Measurements from ENCODE around the gene TTL.
"Not testable (repeated sequence)": the region's sequence is repeated elsewhere in the genome, so short reads cannot be mapped to it uniquely, and the experiment has no call there.

The TTL gene

DNA sequence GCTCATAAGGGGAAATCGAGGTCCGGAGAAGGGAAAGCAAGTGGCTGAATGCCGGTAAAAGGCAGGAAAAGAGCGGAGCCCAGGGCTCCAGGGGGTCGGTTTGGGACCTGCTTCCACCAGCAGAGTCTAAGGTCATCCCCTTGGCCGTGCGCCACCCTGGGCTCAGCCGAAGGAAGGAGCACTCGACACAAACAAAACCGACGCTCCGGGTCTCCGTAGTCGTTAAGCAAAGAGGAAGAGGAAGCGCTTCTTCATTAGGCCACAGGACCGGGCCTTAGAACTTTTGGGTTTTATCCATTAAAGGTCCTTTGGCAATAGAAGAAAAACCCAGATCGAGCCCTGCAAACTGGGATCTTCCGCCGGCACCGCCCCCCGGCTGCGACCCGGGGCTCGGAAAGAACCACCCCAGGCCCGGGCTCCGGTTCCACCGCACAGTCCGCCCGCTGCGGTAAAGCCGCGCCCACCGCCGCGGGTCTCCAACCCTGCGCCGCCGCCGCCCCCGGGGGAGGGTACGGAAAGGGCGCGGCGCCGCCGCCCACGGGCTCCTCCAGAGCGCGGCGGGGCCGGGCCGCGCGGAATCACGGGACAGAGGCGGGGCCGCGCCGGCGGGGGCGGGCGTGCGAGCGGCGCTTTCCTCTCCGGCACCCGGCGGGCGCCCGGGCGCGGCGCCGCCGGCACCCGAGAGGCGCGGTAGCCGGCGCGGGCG is at the start of gene TTL:
TSS of gene TTL (plus strand) at position 629 of the 706 bp plus-strand sequence. CDS start 189 bp downstream, outside the sequence.
- DNase-seq = peak; percentile 82

DNA sequence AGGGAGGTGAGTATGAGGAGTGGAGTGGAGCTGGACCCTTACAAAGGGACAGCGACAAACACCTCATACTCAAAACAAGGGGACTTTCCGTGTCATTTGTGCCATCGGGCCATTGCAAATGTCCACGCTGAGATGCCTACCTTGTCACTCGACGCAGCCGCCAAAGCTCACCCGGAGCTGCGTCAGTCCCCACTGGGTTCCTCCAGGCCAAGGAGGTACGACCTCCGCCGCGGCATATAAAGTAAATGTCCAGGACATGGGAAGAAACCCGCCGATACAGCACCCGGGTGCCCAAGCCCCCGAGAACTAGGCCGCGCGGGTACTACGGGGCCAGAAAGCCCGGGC is 49.6 kb upstream of the TTL start:
- not testable (repeated sequence) for DNase-seq

DNA sequence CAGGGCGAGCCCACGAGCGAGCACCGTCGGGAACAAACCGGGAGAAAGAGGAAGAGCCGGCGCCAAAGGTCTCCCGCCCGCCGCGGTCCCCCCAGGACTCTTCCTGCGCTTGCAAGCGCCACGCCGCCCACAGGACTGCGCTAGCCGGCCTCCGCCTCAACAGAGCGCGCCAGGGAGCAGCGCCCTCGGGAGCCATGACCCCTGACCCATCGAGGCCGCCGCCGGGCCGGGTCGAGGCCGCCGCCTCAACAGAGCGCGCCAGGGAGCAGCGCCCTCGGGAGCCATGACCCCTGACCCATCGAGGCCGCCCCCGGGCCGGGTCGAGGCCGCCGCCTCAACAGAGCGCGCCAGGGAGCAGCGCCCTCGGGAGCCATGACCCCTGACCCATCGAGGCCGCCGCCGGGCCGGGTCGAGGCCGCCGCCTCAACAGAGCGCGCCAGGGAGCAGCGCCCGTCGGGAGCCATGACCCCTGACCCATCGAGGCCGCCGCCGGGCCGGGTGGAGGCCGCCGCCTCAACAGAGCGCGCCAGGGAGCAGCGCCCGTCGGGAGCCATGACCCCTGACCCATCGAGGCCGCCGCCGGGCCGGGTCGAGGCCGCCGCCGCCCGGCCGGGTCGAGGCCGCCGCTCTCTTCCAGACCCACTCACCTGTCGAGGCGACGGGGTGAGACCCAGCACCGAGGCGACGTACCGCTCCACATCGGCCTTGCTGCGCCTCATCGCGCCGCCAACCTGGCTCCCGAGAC is 49.0 kb upstream of the TTL start:
- DNase-seq = not testable (repeated sequence)

DNA sequence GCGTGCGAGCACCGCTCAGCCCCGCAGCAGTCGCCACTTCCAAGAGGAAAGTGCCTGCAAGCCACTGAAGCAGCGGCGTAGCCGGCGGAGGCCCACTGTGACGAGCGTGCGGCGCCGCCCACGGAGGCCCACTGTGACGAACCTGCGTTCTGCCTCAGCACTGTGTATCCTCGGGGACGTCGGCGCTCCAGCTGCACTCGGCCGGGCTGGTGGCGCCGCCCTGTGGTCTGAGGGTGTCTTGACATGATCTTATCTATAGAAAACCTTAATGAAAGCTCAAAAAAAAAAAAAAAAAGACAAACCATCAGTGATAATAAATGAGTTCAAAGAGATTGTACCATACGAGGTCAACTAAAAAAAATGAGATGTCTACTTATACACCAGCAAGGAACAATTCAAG is 48.5 kb upstream of the TTL start, which contains the start of gene RGPD8:
TSS of gene RGPD8 (minus strand) at position 166 of the 400 bp plus-strand sequence. CDS start 192 bp downstream, outside the sequence.
- DNase-seq = peak; percentile 93

DNA sequence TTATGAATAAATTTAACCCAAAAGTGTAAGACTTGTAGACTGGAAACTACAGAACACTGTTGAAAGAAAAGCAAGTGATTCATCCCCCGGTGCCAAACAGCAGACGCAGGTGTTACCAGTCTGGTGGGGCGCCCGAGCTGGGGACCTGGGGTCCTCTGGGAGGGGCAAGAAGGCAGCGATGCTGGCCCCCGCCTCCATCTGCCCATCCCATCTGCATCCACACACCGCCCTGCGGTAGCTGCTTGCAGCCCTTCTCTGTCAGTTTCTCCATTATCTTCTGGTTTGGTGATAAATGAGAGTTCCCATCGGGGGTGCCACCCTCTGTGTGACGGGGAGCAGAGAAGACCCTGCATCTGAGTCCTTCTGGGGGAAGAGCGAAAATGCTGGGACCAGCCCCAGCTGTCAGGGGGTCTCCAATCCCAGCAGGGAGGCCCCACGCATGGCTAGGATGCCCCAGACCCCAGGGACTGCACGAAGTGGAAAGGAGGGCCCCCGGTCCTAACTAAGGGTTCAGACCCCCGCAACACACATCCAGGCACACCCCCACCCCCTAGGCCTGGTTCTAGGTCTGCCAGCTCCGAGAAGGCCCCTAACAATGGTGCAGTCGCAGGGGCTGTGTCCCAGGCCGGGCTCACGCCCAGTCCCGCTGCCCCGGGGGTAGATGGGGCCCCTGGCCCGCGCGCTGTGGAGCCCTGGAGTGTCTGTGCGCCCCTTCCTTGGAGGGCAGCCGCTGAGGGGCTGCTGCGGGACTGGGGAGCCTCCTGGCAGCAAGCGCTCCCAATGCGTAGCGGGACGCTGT is 47.8 kb upstream of the TTL start:
- DNase-seq = no peak

DNA sequence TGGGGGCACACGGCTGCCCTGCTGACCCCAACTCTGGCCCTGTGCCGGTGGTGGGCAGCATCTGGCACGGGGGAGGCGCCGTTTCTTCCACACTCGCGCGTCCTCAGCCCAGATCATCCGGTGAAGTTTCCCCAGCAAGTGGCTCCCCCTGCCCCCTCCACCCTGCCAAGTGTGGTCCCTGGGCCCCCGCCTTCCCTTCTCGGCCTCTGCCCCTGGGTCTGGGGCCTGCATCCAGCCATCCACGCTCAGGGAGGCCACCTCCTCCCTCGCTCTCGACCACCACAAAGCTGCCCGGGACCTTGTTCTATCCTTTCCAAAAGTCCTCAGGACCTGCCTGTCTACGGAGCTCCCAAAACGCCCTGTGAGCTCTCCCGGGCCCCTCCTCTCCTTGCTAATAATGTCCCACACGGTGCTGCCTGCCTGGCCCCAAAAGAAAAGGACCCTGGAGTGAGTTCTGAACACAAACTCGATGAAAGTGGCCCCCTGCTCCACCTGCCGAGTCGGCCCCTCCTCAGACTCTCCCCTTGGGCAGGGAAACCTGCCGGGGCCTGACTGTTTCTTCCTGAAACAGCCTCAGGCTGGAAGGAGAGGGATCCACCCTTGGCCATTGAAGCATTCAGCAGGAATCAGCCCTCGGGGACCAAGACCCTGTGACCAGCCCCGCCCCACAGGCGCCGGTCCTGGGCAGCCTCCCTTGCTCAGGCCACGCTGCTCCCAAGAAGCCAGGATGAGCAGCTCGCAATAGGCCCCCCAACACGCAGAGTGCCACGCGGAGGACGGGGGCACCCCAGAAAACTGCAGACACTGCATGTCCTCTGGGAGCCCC is 46.9 kb upstream of the TTL start:
- DNase-seq = not testable (repeated sequence)

DNA sequence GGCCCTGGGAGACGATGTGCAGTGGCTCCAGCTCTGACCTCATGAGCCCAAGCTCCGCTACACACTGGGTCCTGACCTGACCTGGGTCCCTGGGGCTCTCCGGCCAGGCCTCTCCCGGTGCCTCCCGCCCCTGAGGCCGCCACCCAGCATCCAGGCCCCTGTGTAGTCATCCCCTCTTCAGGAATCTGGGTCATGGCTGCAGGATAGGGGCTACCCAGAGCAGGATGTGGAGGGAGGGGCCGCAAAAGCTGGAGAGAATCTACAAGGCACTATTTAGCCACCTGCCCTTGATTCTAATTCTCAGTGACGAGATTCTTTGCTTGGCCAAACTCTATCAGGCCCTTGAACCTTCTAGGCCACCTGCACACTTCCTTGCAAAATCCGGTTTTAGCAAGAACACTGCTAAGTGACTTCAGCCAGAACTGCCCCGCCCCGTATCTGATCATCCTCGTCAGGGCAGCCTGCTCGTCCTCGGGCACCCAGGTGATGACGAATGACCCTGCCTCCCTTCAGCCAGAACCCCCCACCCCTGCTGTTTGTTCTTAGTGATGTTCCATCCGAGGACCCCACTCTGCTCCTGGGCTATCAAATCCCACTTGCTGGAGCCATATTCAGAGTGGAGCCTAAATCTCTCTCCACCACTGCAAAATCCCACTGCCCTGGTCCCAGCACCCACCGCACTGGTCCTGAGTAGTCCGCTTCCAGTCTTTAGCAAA is 46.1 kb upstream of the TTL start:
- DNase-seq = not testable (repeated sequence)

DNA sequence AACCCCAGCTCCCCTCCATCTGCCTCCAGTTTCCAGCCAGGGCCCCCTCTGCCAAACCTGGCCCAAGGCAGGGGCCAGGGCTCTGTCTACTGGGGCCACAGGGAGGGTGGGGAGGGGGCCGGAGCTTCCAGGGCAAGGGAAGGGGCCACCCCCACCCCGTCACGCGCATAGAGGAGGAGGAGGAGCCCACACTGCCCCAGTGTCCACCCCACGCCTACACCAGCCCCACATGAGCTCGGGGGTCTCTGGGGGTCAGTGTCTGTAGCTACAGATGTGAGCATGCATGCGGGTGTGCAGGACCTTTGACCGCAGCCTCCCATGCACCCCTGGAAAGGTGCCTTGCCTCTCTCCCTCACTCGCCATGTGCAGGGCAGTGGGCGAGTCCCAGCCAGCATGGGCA is 45.0 kb upstream of the TTL start:
- DNase-seq = not testable (repeated sequence)

DNA sequence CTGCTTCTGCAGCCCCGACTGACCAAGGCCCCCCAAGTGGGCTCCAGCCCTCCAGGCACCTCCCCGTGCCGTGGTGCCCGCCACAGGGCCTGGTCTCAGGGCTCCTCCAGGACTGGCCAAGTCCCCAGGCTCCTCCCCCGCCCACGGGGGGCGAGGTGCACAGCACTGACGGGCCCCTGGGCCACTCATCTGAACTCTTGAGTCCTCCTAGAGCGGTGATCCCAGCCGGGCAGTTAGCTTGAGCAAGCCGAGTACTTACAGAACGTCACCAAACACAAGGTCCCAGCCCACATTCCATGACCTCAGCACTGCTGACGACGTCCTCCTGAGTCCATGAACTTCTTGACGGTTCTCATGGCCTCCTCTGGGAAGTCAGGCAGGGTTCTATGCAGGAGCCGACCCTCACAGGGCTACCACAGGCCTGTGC is 44.5 kb upstream of the TTL start:
- DNase-seq = not testable (repeated sequence)

DNA sequence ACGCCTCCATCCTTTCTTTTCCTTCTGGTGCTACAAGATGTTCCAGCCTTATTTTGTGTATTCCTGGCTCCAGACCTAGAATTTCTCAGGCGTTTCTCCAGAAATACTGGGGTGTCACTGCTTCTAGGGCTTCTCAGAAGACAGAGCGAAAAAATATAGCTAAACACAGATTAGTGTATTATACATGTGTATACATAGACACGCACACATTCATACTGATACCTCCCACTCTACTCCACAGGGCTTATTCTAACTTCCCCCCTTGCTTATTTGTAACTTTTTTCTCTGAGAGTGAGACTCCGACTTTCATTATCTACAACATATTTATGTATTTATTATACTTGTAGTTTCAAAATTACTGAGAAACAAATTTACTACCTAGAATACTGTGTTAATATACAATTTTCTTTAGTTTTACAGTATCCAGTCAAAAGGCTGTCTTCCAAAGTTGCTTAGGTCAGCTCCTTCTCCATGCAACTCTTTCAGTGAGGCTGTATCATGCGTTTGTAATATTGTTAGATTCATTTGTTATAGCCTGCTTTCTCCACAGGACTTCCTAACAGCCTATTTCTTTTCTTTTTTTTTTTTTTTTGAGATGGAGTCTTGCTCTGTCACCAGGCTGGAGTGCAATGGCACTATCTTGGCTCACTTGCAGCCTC is 43.2 kb upstream of the TTL start:
- DNase-seq = not testable (repeated sequence)

DNA sequence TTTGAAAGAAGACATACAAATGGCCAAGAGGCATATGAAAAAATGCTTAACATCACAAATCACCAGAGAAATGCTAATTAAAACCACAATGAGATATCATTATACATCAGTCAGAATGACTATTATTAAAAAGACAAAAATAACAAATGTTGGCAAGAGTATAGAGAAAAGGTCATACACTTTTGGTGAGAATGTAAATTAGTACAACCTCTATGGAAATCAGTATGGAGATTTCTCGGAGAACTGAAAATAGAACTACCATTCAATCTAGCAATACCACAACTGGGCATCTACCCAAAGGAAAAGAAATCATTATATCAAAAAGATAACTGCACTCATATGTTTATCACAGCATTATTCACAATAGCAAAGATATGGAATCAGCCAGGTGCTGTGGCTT is 37.7 kb upstream of the TTL start:
- DNase-seq = not testable (repeated sequence)

DNA sequence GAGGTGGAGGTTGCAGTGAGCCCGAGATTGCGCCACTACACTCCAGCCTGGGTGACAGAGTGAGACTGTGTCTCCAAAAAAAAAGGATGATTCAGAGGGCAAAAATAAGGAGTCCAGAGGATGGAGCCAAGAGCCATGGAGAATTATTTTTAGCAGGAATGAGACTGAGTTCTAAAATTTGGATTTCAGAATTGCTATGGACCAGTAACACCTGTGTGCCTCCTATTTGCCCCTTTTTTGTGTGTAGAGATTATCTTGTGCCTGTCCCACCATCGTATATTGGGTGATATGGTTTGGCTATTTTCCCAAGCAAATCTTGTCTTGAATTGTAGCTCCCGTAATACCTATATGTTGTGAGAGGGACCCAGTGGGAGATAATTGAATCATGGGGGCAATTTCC is 32.1 kb upstream of the TTL start:
- DNase-seq = no peak

DNA sequence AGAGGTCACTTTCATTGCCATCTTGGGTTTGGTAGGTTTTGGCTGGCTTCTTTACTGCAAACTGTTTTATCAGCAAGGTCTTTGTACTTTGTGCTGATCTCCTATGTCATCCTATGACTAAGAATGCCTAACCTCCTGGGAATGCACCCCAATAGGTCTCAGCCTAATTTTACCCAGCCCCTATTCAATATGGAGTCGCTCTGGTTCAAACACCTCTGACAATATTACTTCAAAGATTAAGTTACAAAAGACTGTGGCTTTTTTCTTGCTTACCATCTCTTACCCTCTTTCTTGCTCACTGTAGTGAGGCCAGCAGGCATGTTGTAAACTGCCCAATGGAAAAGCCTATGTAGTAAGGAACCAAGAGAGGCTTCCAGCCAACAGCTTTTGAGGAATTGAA is 30.6 kb upstream of the TTL start:
- DNase-seq = no peak

DNA sequence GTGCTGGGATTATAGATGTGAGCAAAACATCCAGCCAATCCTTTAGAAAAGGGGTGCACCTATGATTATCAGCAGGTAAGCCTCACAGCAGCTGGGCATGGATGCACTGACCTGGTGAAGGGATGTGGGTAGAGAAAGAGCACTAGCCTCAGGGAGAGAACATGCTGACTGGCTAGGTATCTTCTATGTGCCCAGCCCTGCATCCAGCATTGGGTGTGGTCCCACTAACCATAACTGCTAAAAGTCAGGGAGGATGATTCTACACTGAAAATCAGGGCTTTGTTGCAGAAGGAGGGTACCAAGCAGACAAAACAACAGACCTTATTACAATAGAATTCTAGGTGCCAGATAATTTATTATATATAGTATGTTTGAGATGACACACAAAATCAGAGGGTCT is 27.4 kb upstream of the TTL start:
- DNase-seq = no peak

DNA sequence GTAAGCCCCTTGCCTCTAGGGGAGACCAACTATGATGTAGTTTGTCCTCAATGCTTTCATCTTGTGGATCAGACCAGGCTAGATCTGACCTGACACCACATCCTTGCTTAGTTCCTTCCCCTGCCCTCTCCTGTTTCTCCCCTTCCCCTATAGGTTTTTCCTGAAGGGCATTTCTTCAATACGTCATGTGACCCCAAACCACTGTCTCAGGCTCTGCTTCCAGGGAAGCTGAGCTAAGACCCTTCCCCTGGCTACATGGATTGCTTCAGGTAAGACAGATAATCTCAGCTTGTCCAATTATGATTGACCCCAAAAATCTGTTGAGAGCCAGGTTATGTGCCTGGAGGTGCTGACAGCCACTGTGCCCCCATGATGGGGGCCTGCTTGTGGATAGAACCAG is 22.6 kb upstream of the TTL start:
- DNase-seq = no peak

DNA sequence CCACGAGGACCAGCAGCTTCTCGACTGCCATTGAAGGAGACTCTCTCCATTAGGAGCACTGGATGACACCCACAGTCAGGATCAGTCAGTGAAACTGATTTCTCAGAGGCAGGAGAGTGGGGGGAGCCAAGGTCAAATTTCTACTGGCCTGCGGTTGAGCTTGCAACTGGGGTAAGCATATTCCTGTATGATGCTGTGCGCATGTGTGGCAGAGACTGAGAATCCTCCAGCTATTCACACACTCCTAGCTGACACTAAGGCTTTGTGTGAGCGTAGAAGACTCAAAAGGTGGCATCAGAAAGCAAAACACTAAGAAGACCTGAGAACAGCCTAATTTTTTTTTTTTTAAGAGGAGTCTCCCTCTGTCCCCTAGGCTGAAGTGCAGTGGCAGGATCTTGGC is 19.8 kb upstream of the TTL start:
- no peak for DNase-seq

DNA sequence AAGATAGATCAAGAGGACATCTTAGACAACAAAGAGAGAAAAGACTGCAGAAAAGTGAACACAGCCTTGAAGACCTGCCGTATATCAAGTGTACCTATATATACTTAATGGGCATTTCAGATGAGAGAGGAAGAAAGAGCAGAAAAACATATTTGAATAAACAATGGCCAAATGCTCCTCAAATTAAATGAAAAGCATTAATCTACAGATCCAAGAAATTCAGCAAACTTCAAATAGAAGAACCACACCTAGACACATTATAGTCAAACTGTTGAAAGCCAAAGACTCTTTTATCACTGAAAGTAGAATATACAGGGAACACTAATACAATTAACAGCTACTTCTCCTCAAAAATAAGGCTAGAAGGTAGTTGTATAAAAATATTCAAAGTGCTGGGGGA is 18.7 kb upstream of the TTL start:
- no peak for DNase-seq

DNA sequence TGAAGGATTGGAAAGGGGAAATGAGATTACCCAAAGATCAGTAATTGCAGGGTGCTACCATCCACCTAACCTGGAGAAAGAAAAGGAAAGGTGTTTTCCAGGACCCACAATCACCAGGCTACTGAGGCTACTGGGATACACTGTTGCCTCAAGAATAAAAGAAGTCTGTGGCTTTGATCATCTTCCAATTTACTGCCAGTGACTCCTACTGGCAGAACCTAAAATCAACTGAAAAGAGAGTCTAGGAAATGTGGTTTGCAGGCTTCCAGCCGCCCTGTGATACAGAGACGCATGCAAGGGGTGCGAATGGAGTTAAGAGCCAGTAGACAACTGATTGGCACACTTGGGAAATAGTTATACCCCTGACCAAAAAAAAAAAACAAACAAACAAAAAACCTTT is 16.6 kb upstream of the TTL start:
- DNase-seq = no peak

DNA sequence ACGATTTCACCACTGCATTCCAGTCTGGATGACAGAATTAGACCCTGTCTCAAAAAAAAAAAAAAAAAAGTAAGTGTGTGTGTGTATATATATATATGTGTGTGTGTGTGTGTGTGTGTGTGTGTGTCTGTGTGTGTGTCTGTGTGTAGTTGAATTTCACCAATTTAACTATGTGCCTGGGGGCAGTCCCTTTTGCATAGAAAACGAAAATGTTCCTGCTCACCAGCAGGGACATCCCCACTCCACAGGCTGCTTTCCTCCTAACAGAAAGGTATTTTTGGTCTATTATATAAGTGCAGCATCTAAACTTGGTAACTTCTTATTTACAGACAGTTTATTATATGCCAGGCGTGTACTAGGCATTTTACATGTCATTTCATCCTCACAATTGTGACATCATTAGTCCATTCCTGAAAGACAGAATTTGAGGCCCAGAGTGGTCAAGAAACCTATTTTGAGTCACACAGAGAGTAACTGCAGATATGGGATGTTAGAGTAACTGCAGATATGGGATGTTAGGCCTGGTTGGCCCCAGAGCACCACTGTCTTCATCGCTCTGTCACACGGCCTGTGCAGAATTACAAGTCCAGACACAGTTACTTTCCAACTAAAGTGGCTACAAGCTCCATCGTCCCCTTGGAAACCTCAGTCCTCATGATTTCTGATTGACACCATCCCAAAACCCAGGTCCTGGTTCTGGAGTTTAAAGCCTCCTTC is 9.3 kb upstream of the TTL start:
- no peak for DNase-seq

DNA sequence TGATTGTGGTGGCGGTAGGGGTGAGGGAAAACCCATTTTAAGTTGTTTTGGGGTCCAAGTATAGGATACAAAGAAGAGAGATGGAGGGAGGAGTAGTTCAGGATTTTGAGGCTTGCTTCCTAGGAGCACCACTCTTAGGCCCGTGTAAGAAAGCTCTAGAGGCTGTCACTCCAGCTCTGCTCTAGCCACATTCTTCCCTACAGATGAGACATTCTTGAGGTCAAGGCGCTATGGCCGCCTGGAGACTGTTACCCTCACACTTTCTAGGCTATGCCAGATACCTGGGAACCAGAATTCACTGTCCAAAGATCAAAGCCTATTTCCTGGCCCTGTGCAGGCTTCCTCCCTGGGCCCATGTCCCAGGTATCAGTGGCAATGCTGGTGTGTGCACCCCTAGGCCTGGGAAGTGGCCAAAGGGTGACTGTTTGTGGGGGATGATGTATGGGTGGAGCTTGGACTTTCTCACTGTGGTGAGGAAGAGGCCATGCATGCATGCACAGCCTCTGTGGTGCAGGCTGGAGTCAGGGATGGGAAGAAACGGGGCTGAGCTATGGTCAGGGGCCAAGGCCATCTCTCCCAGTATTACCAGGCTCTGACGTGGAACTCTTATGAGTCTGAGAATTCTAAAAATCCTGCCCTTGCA is 7.0 kb upstream of the TTL start:
- no peak for DNase-seq

Measured in femur (tissue), 1 donor.